HCT116 (cell line): Measurements from ENCODE around the gene ARFGAP1. TPM values are rescaled to one million over a fixed set of nuclear protein-coding genes. Genes with fewer than 3 reads are reported as not detected.

Source experiments
- ATAC-seq: fragments of 200-7000 bp; cut with Tn5 transposase; 2 replicates; pipeline ENCODE4 v1.9.1; 2020; ENCODE audit warnings: mild to moderate bottlenecking, moderate library complexity
- BruUV-seq: library from RNA; stranded (reverse); fragments of 400-500 nt; replicated peaks from 2 replicates; lab custom pipeline; 2021; lab: Mats Ljungman, UMichigan
- CTCF ChIA-PET: fragments of 300-600 bp; sonication (Branson Sonifier 250); formaldehyde crosslinking; loops from one replicate; lab custom pipeline; 2021; ENCODE audit warnings: antibody characterized with exemption; lab: Charles Lee
- POLR2A ChIA-PET: fragments of 300-600, 350-600 bp; sonication (Branson Sonifier 250); formaldehyde crosslinking; loops from one replicate; lab custom pipeline; 2021; ENCODE audit warnings: antibody characterized with exemption; lab: Charles Lee
- RAD21 ChIA-PET, 2 experiments: fragments of 300-600 bp; sonication (Branson Sonifier 250); formaldehyde crosslinking; loops; one replicate each; lab custom pipeline; 2023; ENCODE audit warnings: low total read pairs in 2 of 2; ENCODE audit not compliant: uncharacterized antibody in 2 of 2, unreplicated experiment in 2 of 2, low non-redundant PET in 1 of 2; lab: Charles Lee
- DNase-seq: peaks from one replicate; pipeline ENCODE4 v3.0.0-alpha.2; 2010; ENCODE audit warnings: low read depth, low spot score
- H2AFZ ChIP-seq: fragments of 200-600 bp; shearing (Covaris generic), sonication (generic); 2 replicates; pipeline ENCODE4 v1.6.1; 2017; ENCODE audit warnings: low read depth, mixed run types, mixed read lengths, antibody characterized with exemption, low read length; ENCODE audit not compliant: poor library complexity, severe bottlenecking
- H3K27ac ChIP-seq: 2 replicates; pipeline ENCODE4 v1.5.1; 2012; ENCODE audit warnings: low read depth, low read length
- H3K27me3 ChIP-seq: fragments of 200-600 bp; sonication (generic); 2 replicates; pipeline ENCODE4 v1.6.1; 2016; ENCODE audit warnings: mixed run types, low read length, mixed read lengths; ENCODE audit not compliant: insufficient read depth
- H3K36me3 ChIP-seq, 2 experiments: fragments of 200-500 bp in 1 of 2; fragments of 200-600 bp in 1 of 2; sonication (Bioruptor generic) in 1 of 2; sonication (generic) in 1 of 2; 2 replicates each; pipeline versions ENCODE4 v1.5.1 to v1.6.1; 2014 to 2016; ENCODE audit warnings: low read length in 2 of 2, inconsistent platforms in 1 of 2, mixed read lengths in 1 of 2, mixed run types in 1 of 2; ENCODE audit not compliant: insufficient read depth in 2 of 2, control insufficient read depth in 1 of 2
- H3K4me1 ChIP-seq, 2 experiments: fragments of 200-600 bp in 1 of 2; sonication (generic) in 1 of 2; 2 replicates each; pipeline versions ENCODE4 v1.5.1 to v1.6.1; 2012 to 2017; ENCODE audit warnings: low read length in 2 of 2, inconsistent platforms in 1 of 2, mild to moderate bottlenecking in 1 of 2, mixed read lengths in 1 of 2, mixed run types in 1 of 2, moderate library complexity in 1 of 2; ENCODE audit not compliant: insufficient read depth in 2 of 2, control insufficient read depth in 1 of 2
- H3K4me2 ChIP-seq: fragments of 200-600 bp; sonication (generic); 2 replicates; pipeline ENCODE4 v1.6.1; 2017; ENCODE audit warnings: mixed run types, low read length, mixed read lengths
- H3K4me3 ChIP-seq, 2 experiments: fragments of 200-600 bp in 1 of 2; sonication (generic) in 1 of 2; replicated peaks in 1 of 2; 2 replicates each; pipeline ENCODE4 v1.5.1; 2011 to 2016; ENCODE audit warnings: low read length in 2 of 2, control low read depth in 1 of 2, low read depth in 1 of 2, mild to moderate bottlenecking in 1 of 2, mixed read lengths in 1 of 2, mixed run types in 1 of 2
- H3K79me2 ChIP-seq: fragments of 200-600 bp; sonication (generic); 2 replicates; pipeline ENCODE4 v1.6.1; 2017; ENCODE audit warnings: mild to moderate bottlenecking, mixed run types, low read length, moderate library complexity, mixed read lengths; ENCODE audit not compliant: insufficient read depth
- H3K9ac ChIP-seq: fragments of 200-600 bp; sonication (generic); 2 replicates; pipeline ENCODE4 v1.6.1; 2016; ENCODE audit warnings: low read length, mixed read lengths
- H3K9me2 ChIP-seq: fragments of 200-600 bp; sonication (generic), shearing (Covaris generic); 2 replicates; pipeline ENCODE4 v1.6.1; 2017; ENCODE audit warnings: mixed run types, mild to moderate bottlenecking, moderate library complexity; ENCODE audit not compliant: insufficient read depth
- H3K9me3 ChIP-seq, 2 experiments: fragments of 200-500 bp in 1 of 2; fragments of 200-600 bp in 1 of 2; sonication (Bioruptor generic) in 1 of 2; sonication (generic) in 1 of 2; 2 replicates each; pipeline ENCODE4 v1.6.1; 2014 to 2017; ENCODE audit warnings: low read length in 2 of 2, mixed read lengths in 2 of 2, inconsistent platforms in 1 of 2, low read depth in 1 of 2, mild to moderate bottlenecking in 1 of 2, mixed run types in 1 of 2, moderate library complexity in 1 of 2; ENCODE audit not compliant: control insufficient read depth in 1 of 2, insufficient read depth in 1 of 2
- H4K20me1 ChIP-seq: fragments of 200-600 bp; sonication (generic), shearing (Covaris generic); 2 replicates; pipeline ENCODE4 v1.6.1; 2017; ENCODE audit warnings: mixed run types, mild to moderate bottlenecking, moderate library complexity; ENCODE audit not compliant: insufficient read depth
- ATF3 ChIP-seq: IDR thresholded peaks from 2 replicates; pipeline ENCODE4 v1.6.1; 2012
- CEBPB ChIP-seq: IDR thresholded peaks from 2 replicates; pipeline ENCODE4 v1.6.1; 2012; ENCODE audit warnings: low read depth
- CTCF ChIP-seq, 3 experiments: fragments of 200-600 bp in 1 of 3; sonication (generic) in 1 of 3; IDR thresholded peaks in 2 of 3; conservative IDR thresholded peaks in 1 of 3; 2 replicates each; pipeline ENCODE4 v1.5.1; 2012 to 2017; ENCODE audit warnings: low read depth in 2 of 3, low read length in 2 of 3, antibody characterized with exemption in 1 of 3, borderline replicate concordance in 1 of 3, control low read depth in 1 of 3, mild to moderate bottlenecking in 1 of 3, mixed read lengths in 1 of 3, mixed run types in 1 of 3, moderate library complexity in 1 of 3; ENCODE audit not compliant: insufficient read depth in 1 of 3
- ELF1 ChIP-seq: IDR thresholded peaks from 2 replicates; pipeline ENCODE4 v1.6.1; 2012; ENCODE audit warnings: low read depth, borderline replicate concordance
- EZH2 ChIP-seq: fragments of 200-600 bp; sonication (generic); IDR thresholded peaks from 2 replicates; pipeline ENCODE4 v1.6.1; 2017; ENCODE audit warnings: antibody characterized with exemption, mixed run types
- JUND ChIP-seq: IDR thresholded peaks from 2 replicates; pipeline ENCODE4 v1.6.1; 2012
- POLR2A ChIP-seq: IDR thresholded peaks from 2 replicates; pipeline ENCODE4 v1.7.0; 2011; ENCODE audit warnings: borderline replicate concordance; ENCODE audit not compliant: insufficient read depth, insufficient read length; ENCODE audit errors: extremely low read depth
- POLR2AphosphoS5 ChIP-seq: IDR thresholded peaks from 2 replicates; pipeline ENCODE4 v1.6.1; 2011; ENCODE audit warnings: mild to moderate bottlenecking, low read depth, low read length, moderate library complexity
- RAD21 ChIP-seq: IDR thresholded peaks from 2 replicates; pipeline ENCODE4 v1.6.1; 2012; ENCODE audit warnings: low read depth, mild to moderate bottlenecking
- REST ChIP-seq: IDR thresholded peaks from 2 replicates; pipeline ENCODE4 v1.6.1; 2012; ENCODE audit warnings: low read depth
- SIN3A ChIP-seq: IDR thresholded peaks from 2 replicates; pipeline ENCODE4 v1.6.1; 2012; ENCODE audit warnings: low read depth
- SRF ChIP-seq: IDR thresholded peaks from 2 replicates; pipeline ENCODE4 v1.6.1; 2012; ENCODE audit warnings: low read depth
- YY1 ChIP-seq: IDR thresholded peaks from 2 replicates; pipeline ENCODE4 v1.6.1; 2011; ENCODE audit warnings: low read length, low read depth, moderate library complexity, mild to moderate bottlenecking; ENCODE audit not compliant: insufficient replicate concordance; ENCODE audit errors: extremely low read depth
- ZFX ChIP-seq: fragments of 450-650 bp; IDR thresholded peaks from 2 replicates; pipeline ENCODE4 v1.6.1; 2017
- ZNF274 ChIP-seq: fragments of 200-500 bp; sonication (Bioruptor generic); IDR thresholded peaks from 2 replicates; pipeline ENCODE4 v1.6.1; 2014; ENCODE audit warnings: mild to moderate bottlenecking, low read depth, low read length, inconsistent platforms
- intact Hi-C: fragments of 100-400 bp; cut with micrococcal nuclease; formaldehyde crosslinking; loops from 2 replicates; pipeline ENCODE4 v1.10.0; 2022
- total RNA-seq: library from RNA; stranded (reverse); gene quantifications from one replicate; pipeline ENCODE4 v1.2.1, GENCODE V29; 2021; ENCODE audit not compliant: unreplicated experiment

ARFGAP1 gene
- total RNA-seq, 1 experiment from 2014 or later: 94.4 TPM

GRCh38 chr20:63242736-63243135, 29.9 kb upstream of the ARFGAP1 start:
- H3K4me1 ChIP-seq: peaks cover 0 to 5% of the 10 kb centered on the region in 2 experiments; a peak in 1 of 4 replicates
- no peaks in the 10 kb centered on the region for H3K79me2 ChIP-seq
- no peak for ATAC-seq
- H2AFZ ChIP-seq: no peak overlapping the region
- no peaks in the 10 kb centered on the region for H3K36me3 ChIP-seq
- no peak overlapping the region for H3K9ac ChIP-seq
- H4K20me1 ChIP-seq: no peaks in the 10 kb centered on the region
- no peak for DNase-seq
- no peak overlapping the region for H3K27ac ChIP-seq
- H3K4me2 ChIP-seq: no peak overlapping the region
- intact Hi-C loops: no loop called here
- no peak for TF ChIP-seq POLR2AphosphoS5
- TF ChIP-seq YY1: no peak
- TF ChIP-seq RAD21: no peak
- TF ChIP-seq CEBPB: no peak
- TF ChIP-seq CTCF (IDR thresholded peaks at IDR 0.05 in 2 of 3, conservative IDR thresholded peaks at IDR 0.05 in 1 of 3; ENCODE audit: borderline replicate concordance in 1 of 3, insufficient read depth in 1 of 3, low read depth in 2 of 3, low read length in 2 of 3): no peak
- H3K27me3 ChIP-seq: no peaks in the 10 kb centered on the region
- H3K4me3 ChIP-seq: no peak overlapping the region
- POLR2A ChIA-PET: no interaction called here
- H3K9me3 ChIP-seq: no peaks in the 10 kb centered on the region
- RAD21 ChIA-PET: no interaction called here
- no TSS peak for BruUV-seq
- CTCF ChIA-PET: interaction anchor here (1.0 kb wide), 1 partner anchor 19 kb away, joined by 3 read pairs; no protein-coding TSS in a partner anchor
- H3K9me2 ChIP-seq: no peaks in the 10 kb centered on the region

GRCh38 chr20:63243604-63244247, 28.9 kb upstream of the ARFGAP1 start:
- no peak overlapping the region for H2AFZ ChIP-seq
- H3K4me3 ChIP-seq: no peak overlapping the region
- no peak overlapping the region for H3K9ac ChIP-seq
- no peaks in the 10 kb centered on the region for H3K27me3 ChIP-seq
- CTCF ChIA-PET: no interaction called here
- H3K9me3 ChIP-seq: no peaks in the 10 kb centered on the region
- no peak for ATAC-seq
- no peak for DNase-seq
- intact Hi-C loops: no loop called here
- no peaks in the 10 kb centered on the region; a peak in 1 of 4 replicates for H3K4me1 ChIP-seq
- H4K20me1 ChIP-seq: no peaks in the 10 kb centered on the region
- H3K36me3 ChIP-seq: no peaks in the 10 kb centered on the region
- no peaks in the 10 kb centered on the region for H3K79me2 ChIP-seq
- H3K4me2 ChIP-seq: no peak overlapping the region
- RAD21 ChIA-PET: no interaction called here
- H3K27ac ChIP-seq: no peak overlapping the region
- no peaks in the 10 kb centered on the region for H3K9me2 ChIP-seq
- no TSS peak for BruUV-seq
- POLR2A ChIA-PET: no interaction called here
- no peak for TF ChIP-seq YY1
- no peak for TF ChIP-seq CEBPB
- no peak for TF ChIP-seq EZH2
- no peak for TF ChIP-seq REST
- TF ChIP-seq SRF: no peak
- no peak for TF ChIP-seq SIN3A
- TF ChIP-seq ATF3: no peak
- no peak for TF ChIP-seq POLR2A
- no peak for TF ChIP-seq ELF1
- TF ChIP-seq JUND: no peak
- TF ChIP-seq ZNF274: no peak
- TF ChIP-seq ZFX: no peak
